Choroid plexus epithelial cell (primary cell): ENCODE results near the gene THAP3.

Experiments
- DNase-seq: peaks from one replicate; pipeline ENCODE4 v3.0.0-alpha.2; 2010; ENCODE audit warnings: low read depth
- H3K4me3 ChIP-seq: 2 replicates; pipeline ENCODE4 v1.5.1; 2011; ENCODE audit warnings: low read depth, mild to moderate bottlenecking, control low read depth, low read length, moderate library complexity
- TF ChIP-seq, protein P1 (sequence below): conservative IDR thresholded peaks from 2 replicates; pipeline ENCODE4 v1.5.1; 2011; ENCODE audit warnings: low read depth, mild to moderate bottlenecking, control low read depth, inconsistent platforms, low read length, moderate library complexity

Gene THAP3

DNA sequence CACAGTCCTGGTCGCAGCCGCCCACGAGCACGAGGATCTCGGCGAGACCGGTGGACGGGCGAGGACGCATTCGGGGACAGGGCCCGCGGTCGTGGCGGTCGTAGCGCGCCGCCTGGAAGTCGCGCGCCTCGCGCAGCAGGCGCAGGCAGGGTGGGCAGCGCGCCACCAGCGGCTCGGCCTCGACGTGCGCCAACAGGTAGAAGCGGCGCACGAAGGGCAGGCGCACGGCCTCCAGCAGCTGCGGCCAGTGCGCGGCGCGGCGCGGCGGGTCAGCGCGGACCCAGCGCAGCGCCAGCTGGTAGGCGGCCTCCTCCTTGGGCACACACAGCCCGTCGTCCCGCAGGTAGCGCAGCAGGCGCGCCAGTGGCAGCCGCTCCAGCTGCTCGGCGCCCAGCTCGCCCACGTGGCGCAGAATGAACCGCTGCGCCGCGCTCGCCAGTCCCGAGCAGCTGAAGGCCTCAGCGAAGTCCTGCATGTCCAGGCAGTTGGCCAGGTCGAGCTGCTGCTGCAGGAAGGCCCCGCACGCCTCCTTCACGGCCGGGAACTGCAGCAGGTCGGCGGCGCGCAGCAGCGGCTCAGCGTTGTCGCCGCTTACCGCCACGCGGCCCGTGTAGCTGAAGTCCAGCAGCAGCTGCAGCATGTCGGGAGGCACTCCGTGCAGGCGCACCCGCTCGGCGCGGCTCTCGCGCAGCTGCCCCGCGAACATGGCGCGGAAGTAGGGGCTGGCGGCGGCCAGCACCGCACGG lies 22.6 kb upstream of the THAP3 start:
- H3K4me3 ChIP-seq = peak overlapping the region; percentile 97
- TF ChIP-seq, protein P1, sequence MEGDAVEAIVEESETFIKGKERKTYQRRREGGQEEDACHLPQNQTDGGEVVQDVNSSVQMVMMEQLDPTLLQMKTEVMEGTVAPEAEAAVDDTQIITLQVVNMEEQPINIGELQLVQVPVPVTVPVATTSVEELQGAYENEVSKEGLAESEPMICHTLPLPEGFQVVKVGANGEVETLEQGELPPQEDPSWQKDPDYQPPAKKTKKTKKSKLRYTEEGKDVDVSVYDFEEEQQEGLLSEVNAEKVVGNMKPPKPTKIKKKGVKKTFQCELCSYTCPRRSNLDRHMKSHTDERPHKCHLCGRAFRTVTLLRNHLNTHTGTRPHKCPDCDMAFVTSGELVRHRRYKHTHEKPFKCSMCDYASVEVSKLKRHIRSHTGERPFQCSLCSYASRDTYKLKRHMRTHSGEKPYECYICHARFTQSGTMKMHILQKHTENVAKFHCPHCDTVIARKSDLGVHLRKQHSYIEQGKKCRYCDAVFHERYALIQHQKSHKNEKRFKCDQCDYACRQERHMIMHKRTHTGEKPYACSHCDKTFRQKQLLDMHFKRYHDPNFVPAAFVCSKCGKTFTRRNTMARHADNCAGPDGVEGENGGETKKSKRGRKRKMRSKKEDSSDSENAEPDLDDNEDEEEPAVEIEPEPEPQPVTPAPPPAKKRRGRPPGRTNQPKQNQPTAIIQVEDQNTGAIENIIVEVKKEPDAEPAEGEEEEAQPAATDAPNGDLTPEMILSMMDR = no peak
- peak; percentile 68 for DNase-seq

DNA sequence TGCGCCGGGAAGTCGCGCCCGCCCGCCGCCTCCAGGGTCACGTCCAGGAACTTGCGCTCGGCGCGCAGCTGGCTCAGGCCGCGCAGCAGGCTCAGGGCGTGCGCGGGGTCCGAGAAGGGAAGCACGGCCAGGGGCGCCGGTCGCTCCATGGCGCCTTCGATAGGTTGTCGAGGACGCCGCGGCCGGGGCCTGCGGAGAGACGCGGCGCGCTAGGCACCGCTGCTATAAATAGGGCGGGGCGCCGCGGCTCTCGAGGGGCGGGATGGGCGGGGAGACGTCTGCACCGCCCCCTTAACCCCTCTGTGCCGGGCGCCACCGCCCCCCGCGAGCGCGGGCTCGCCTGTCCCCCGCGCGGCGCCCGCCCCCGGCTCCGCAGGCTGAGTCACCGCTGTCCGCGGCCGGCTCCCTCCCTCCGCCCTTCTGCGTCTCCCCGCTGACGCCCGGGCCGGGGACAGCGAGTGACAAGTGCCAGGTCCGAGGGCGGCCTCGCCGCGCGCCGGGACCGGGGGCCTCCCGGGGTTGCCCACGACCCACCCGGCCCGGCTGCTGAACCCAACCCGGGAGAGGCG lies 21.9 kb upstream of the THAP3 start, which contains the start of gene KLHL21:
KLHL21 (minus strand) TSS at position 201 of the 569 bp plus-strand sequence; CDS start at position 149, 52 bp downstream.
- peak; percentile 91 for DNase-seq
- H3K4me3 ChIP-seq = peak within 1 kb of the TSS; percentile 97
- TF ChIP-seq, protein P1 = no peak

DNA sequence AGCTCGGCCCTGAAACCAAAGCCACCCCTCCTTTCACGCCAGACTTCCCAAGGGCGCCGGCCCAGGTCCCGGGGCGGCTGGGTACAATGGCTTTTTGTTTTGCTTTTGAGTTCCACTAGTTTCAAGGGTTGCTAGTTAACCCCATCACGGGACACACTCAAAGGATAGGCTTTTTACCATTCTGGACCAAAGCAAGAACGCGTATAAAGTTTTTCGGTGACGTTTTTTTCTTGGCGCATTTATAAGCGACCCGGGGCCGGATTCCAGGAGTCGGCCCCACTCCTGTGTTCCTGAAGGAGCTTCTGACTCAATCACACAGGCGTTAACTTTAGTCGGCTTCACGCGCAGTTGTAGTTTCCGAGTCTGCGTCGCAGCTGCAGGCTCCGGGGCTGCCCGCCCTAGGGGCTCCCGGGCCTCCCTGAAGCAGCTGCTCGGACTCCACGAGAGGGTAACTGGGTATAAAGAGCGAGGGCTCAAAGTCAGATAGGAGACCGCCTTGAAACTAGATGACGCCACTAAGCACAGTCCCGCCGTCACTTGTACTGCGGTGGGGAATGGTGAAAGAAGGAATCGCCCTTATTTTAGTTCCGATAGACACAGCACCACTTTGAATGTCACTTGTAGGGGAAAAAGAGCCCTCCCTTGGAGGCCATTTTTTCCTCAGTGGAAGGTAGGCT lies 21.3 kb upstream of the THAP3 start:
- TF ChIP-seq, protein P1 = no peak

DNA sequence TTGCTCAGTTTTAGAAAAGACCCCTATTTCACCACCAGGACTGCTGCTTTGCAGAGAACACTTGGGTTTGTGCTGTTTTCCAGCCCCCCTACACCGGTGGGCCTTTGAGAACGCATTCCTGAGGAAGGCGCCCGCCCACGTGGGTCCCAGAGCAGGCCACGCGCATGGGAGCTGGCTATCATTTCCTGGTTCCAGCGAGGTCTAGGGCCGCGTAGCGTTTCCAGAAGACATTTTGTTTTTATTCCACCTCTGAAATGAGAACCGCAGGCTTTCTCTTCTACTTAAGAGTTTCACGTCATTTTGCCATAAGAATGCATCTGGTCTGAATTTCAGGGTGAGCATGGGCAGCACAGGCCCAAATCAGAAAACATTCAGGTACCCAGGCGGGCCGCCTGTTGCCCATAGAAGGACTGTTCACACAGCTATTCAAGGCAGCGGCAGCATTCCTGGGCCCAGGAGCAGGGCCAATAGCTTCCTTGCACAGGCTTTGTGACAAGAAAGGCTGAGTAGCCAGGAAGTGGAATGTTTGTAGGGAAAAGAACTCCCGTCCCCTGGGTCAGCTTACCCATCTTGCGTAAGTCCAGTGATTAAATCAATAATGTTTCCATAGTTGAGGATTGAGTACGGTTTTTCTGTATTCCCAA lies 20.6 kb upstream of the THAP3 start:
- H3K4me3 ChIP-seq = peak overlapping the region; percentile 97
- TF ChIP-seq, protein P1 = no peak
- peak; percentile 81 for DNase-seq

More for the DNA sequence above, 21.3 kb upstream of the THAP3 start:
- peak overlapping the region; percentile 97 for H3K4me3 ChIP-seq
- DNase-seq = peak; percentile 87

DNA sequence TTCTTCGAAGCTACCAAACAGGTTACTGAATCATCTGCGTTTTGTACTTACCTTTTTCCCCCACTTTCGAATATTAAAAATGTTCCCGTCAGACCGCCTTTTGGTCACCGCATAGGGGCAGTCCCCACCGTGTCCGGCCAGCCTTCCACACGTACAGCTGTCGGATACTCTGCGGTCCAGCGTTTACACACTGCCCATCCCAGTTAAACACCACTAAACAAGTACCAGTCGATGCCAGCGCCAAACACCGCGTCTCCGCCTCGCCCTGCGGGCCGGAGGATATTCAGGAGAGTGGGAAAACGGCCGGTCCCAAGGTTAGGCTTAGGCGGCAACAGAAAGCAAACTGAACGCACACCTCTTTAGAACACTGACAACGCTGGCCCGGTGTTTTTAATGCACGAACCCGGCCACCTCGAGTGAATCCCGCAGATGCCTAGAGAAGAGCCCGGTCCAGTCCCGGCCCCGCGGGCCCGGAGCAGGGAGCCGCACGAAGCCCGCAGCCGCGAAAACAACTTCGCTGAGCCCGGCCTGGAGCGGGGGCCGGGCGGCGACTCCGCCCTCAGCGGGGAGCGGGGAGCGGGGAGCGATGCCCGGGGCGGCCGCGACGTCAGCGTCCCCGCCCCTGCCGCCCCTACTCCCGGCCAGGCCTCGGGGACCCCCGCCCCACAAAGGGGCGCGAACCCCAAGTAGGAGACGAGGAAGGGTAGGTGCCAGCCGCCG lies 11.9 kb upstream of the THAP3 start:
- DNase-seq = peak; percentile 54
- H3K4me3 ChIP-seq = peak overlapping the region; percentile 84
- TF ChIP-seq, protein P1 = no peak

DNA sequence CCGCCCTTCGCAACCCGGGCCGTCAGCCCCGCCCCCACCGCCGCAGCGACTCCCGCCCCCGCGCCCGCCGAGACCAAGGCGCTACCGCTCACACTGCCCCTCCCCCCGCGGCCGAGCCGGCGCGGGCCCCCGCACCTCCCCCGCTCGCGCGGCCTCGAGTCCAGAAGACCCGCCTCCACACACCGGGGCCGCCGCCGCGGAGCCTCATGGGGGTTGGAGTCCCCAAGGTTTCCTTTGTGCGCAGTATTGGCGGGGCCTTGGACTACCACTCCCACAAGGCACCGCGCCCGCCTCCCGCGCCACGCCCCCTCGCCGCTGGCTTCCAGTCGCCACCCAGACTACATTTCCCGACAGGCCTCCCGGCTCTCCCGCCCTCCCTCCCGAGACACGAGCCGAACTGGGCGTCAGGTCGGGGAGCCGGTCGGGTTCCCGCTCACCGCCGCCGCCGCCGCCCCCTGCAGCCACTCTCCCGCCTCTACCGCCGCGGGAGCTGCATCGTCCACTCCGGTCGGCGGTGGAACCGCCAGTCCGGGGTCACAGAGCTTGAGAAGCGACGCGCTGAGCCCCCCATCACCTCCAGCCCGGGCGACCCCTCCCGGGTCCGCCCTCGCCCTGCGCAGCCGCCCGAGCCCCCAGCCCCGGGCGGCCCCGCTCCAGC lies 11.2 kb upstream of the THAP3 start, which contains the start of gene PHF13:
PHF13 (plus strand) TSS at position 371 of the 658 bp plus-strand sequence. CDS start 336 bp downstream, outside the sequence.
- H3K4me3 ChIP-seq = peak within 1 kb of the TSS; percentile 84
- TF ChIP-seq, protein P1 = no peak
- DNase-seq = peak; percentile 100
